Osteocyte (in vitro differentiated cells): ENCODE results near the gene ZNF687. TPM values are rescaled to one million over a fixed set of nuclear protein-coding genes. Genes with fewer than 3 reads are reported as not detected.

ENCODE experiments used
- DNase-seq: peaks from one replicate; pipeline ENCODE4 v3.0.0; 2021; ENCODE audit warnings: mixed read lengths; ENCODE audit not compliant: unreplicated experiment; ENCODE audit errors: extremely low spot score
- H3K27ac Mint-ChIP-seq: one replicate; pipeline ENCODE4 v1.8.0; 2021; ENCODE audit warnings: mild to moderate bottlenecking, mixed read lengths; ENCODE audit not compliant: unreplicated experiment
- H3K27me3 Mint-ChIP-seq: one replicate; pipeline ENCODE4 v1.8.0; 2021; ENCODE audit warnings: mixed read lengths; ENCODE audit not compliant: unreplicated experiment
- H3K36me3 Mint-ChIP-seq: one replicate; pipeline ENCODE4 v1.8.0; 2021; ENCODE audit warnings: mixed read lengths; ENCODE audit not compliant: unreplicated experiment
- H3K4me1 Mint-ChIP-seq: one replicate; pipeline ENCODE4 v1.8.0; 2021; ENCODE audit warnings: mixed read lengths; ENCODE audit not compliant: unreplicated experiment
- H3K4me3 Mint-ChIP-seq: one replicate; pipeline ENCODE4 v1.8.0; 2021; ENCODE audit warnings: mild to moderate bottlenecking, moderate library complexity, mixed read lengths; ENCODE audit not compliant: unreplicated experiment
- H3K9me3 Mint-ChIP-seq: one replicate; pipeline ENCODE4 v1.8.0; 2021; ENCODE audit warnings: mixed read lengths; ENCODE audit not compliant: unreplicated experiment
- long read RNA-seq: library from polyadenylated mRNA; unstranded; transcript quantifications from one replicate; pipeline ENCODE4 v2.0.0, GENCODE V29; 2021
- total RNA-seq: library from RNA; stranded (reverse); gene quantifications from 2 replicates; pipeline ENCODE4 v1.2.1, GENCODE V29; 2021
- TF ChIP-seq, protein P1 (sequence below): fragments of 200-600 bp; sonication (generic); IDR thresholded peaks from 2 replicates; pipeline ENCODE4 v1.5.0; 2021; ENCODE audit warnings: antibody characterized with exemption, mild to moderate bottlenecking, moderate library complexity

Gene ZNF687, protein sequence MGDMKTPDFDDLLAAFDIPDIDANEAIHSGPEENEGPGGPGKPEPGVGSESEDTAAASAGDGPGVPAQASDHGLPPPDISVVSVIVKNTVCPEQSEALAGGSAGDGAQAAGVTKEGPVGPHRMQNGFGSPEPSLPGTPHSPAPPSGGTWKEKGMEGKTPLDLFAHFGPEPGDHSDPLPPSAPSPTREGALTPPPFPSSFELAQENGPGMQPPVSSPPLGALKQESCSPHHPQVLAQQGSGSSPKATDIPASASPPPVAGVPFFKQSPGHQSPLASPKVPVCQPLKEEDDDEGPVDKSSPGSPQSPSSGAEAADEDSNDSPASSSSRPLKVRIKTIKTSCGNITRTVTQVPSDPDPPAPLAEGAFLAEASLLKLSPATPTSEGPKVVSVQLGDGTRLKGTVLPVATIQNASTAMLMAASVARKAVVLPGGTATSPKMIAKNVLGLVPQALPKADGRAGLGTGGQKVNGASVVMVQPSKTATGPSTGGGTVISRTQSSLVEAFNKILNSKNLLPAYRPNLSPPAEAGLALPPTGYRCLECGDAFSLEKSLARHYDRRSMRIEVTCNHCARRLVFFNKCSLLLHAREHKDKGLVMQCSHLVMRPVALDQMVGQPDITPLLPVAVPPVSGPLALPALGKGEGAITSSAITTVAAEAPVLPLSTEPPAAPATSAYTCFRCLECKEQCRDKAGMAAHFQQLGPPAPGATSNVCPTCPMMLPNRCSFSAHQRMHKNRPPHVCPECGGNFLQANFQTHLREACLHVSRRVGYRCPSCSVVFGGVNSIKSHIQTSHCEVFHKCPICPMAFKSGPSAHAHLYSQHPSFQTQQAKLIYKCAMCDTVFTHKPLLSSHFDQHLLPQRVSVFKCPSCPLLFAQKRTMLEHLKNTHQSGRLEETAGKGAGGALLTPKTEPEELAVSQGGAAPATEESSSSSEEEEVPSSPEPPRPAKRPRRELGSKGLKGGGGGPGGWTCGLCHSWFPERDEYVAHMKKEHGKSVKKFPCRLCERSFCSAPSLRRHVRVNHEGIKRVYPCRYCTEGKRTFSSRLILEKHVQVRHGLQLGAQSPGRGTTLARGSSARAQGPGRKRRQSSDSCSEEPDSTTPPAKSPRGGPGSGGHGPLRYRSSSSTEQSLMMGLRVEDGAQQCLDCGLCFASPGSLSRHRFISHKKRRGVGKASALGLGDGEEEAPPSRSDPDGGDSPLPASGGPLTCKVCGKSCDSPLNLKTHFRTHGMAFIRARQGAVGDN
- total RNA-seq, result 23.7 and 25.9 TPM in 2 replicates
- long read RNA-seq, result 0 reads

DNA sequence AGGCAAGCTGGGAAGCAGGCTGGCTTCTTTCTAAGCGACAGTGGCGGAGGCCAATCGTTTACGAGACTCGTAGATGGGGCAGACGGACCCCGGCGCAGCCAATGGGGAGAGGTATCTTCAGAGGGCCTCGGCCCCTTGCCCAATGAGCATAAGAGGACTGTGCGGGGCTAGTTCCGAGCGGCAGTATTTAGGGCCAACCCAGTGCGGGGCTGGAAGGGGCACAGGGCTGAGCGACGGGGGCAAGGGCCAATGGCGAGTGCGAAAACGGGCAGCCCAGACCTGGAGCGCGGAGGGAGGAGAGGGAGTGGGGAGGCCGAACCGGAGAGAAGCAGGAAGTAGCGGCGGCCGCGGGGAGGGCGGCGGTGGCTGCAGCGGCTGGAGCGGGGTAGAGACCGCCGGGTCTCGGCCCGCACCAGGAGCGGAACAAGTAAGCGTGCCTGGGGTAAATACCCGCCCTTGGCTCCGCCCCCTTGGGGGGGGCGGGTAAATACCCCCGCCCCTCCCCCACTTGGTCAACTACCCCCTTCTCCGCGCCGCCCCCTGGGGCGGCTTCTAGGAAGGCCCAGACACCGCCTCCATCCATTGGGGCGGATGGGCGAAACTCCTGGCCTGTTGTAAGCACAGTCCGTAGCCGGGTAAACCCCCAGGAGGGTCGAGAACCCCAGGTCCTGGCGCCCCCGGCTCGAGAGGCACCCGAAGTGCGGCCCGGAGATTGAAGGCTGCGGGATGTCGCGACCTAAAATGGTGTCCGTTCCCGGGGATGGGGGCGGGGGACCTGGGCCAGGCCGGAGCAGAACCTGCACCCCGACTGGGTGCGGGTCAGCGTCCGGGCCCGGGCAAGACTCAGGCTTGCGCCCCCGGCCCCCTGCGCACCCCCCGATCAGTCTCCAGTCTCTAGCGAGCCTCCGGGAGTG lies at the start of gene ZNF687:
Gene ZNF687, plus strand, starts transcription at position 331 of the 914 bp plus-strand sequence. CDS start 3,993 bp downstream, outside the sequence.
- TF ChIP-seq, protein P1, sequence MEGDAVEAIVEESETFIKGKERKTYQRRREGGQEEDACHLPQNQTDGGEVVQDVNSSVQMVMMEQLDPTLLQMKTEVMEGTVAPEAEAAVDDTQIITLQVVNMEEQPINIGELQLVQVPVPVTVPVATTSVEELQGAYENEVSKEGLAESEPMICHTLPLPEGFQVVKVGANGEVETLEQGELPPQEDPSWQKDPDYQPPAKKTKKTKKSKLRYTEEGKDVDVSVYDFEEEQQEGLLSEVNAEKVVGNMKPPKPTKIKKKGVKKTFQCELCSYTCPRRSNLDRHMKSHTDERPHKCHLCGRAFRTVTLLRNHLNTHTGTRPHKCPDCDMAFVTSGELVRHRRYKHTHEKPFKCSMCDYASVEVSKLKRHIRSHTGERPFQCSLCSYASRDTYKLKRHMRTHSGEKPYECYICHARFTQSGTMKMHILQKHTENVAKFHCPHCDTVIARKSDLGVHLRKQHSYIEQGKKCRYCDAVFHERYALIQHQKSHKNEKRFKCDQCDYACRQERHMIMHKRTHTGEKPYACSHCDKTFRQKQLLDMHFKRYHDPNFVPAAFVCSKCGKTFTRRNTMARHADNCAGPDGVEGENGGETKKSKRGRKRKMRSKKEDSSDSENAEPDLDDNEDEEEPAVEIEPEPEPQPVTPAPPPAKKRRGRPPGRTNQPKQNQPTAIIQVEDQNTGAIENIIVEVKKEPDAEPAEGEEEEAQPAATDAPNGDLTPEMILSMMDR, result no peak
- Mint-ChIP-seq H3K9me3 (no peaks in the 10 kb centered on the region), H3K4me1 (peaks cover 22% of the 10 kb centered on the region), H3K27me3 (no peaks in the 10 kb centered on the region), H3K4me3 (peak within 1 kb of the TSS; percentile 99), H3K36me3 (peaks cover 7% of the 10 kb centered on the region), H3K27ac (peak within 1 kb of the TSS; percentile 100)
- peak; percentile 100 for DNase-seq

DNA sequence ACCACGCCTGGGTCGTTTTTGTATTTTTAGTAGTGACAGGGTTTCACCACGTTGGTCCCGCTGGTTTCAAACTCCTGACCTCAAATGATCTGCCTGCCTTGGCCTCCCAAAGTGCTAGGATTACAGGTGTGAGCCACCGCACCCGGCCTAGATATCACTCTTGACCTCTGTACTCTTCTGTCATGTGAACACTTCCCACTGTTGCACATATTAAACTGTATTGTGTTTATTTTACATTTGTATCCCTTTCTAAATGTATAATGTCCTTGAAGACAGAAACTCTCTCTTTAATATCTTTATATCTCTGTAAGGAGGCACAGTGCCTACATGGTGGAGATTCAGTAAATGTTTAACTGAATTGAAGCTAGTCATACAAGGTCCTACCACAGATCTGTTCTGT lies 46.9 kb upstream of the ZNF687 start:
- no peak overlapping the region for H3K27ac Mint-ChIP-seq
- H3K27me3 Mint-ChIP-seq, result no peaks in the 10 kb centered on the region
- H3K36me3 Mint-ChIP-seq, result peaks cover 71% of the 10 kb centered on the region
- TF ChIP-seq, protein P1, result no peak
- H3K4me1 Mint-ChIP-seq, result peaks cover 11% of the 10 kb centered on the region
- no peaks in the 10 kb centered on the region for H3K9me3 Mint-ChIP-seq
- DNase-seq, result no peak
- no peak overlapping the region for H3K4me3 Mint-ChIP-seq

DNA sequence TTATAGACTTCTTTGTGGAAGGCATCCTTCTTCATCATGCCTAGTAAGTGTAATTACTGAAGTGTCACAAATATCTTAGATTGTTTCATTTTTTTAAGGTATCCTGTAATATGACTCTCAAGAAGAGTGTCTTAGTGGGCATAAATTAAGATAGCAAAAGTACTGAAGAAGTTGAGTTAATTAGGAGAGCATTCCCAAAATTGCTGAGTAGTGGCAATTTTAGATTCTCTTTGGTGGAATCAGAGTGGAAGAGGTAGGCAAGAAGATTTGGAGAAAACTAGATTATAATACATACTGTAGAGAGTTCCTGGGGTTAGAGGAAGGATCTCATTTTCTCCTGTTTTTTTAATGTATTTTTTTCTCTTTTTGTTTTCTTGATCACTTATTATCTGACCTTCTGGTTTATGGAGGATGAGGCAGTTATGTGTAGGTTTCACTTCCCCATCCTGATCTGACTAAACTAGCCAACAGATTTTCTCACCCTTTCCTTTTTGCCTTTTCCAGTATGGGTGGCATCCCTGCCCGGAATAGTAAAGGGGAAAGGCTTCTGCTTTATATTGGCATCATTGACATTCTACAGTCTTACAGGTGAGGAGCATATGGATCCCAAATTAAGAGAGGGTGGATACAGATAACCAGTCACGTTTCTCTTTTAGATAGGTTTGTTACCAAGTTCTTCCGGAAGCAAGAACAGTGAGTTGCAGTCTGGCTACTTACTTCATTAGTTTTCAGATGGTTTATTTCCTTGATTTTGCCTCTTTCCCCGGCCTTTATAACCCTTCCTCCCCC lies 44.2 kb upstream of the ZNF687 start:
- peaks cover 11% of the 10 kb centered on the region for H3K4me1 Mint-ChIP-seq
- H3K27ac Mint-ChIP-seq, result peak overlapping the region; percentile 54
- peaks cover 68% of the 10 kb centered on the region for H3K36me3 Mint-ChIP-seq
- no peaks in the 10 kb centered on the region for H3K9me3 Mint-ChIP-seq
- H3K4me3 Mint-ChIP-seq, result no peak overlapping the region
- DNase-seq, result no peak
- TF ChIP-seq, protein P1, result no peak
- no peaks in the 10 kb centered on the region for H3K27me3 Mint-ChIP-seq

DNA sequence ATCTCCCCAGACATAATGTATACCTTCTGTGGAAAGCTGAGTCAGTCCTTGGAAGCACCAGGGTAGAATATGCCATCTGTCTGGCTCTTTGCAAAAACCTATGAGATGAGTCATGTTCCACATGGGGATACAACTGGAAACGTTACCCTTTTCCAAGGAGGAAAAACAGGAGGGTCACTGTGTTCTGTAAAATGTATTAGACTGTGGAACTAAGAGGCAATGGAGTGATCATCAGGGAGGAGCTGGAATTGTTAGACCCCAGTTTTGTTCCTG lies 43.7 kb upstream of the ZNF687 start:
- peak overlapping the region; percentile 54 for H3K27ac Mint-ChIP-seq
- no peak for DNase-seq
- no peaks in the 10 kb centered on the region for H3K27me3 Mint-ChIP-seq
- H3K9me3 Mint-ChIP-seq, result no peaks in the 10 kb centered on the region
- H3K4me3 Mint-ChIP-seq, result no peak overlapping the region
- TF ChIP-seq, protein P1, result no peak
- peaks cover 71% of the 10 kb centered on the region for H3K36me3 Mint-ChIP-seq
- H3K4me1 Mint-ChIP-seq, result peaks cover 11% of the 10 kb centered on the region
